ENCODE results near the gene PTH1R.

DNA sequence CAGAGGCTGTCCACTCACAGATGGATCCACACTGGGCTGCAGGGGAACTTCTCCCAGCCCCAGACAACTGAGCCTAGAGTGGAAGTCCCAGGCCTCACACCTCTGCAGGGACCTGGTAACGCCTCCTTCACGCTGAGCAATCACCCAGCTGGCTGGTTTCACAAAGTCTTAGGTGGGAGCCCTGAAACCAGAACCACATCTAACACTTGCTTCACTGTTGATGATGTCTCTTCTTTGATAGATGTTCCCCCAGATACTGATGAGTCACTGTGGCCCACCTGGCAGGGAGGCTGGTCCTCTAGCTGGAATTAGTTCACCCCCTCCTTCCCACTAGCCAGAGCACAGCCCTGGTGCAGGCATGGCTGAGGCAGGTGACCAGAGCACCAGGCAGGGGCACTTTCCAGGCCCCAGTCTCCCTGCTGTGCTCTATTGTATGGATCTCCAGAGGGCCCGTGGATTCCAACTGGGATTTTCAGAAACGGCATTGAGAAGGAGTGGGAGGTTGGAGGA lies 47.8 kb upstream of the PTH1R start:
- TF ChIP-seq, protein P1, sequence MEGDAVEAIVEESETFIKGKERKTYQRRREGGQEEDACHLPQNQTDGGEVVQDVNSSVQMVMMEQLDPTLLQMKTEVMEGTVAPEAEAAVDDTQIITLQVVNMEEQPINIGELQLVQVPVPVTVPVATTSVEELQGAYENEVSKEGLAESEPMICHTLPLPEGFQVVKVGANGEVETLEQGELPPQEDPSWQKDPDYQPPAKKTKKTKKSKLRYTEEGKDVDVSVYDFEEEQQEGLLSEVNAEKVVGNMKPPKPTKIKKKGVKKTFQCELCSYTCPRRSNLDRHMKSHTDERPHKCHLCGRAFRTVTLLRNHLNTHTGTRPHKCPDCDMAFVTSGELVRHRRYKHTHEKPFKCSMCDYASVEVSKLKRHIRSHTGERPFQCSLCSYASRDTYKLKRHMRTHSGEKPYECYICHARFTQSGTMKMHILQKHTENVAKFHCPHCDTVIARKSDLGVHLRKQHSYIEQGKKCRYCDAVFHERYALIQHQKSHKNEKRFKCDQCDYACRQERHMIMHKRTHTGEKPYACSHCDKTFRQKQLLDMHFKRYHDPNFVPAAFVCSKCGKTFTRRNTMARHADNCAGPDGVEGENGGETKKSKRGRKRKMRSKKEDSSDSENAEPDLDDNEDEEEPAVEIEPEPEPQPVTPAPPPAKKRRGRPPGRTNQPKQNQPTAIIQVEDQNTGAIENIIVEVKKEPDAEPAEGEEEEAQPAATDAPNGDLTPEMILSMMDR (IDR thresholded peaks at IDR 0.05; ENCODE audit: low read depth, low read length): no peak
- TF ChIP-seq POLR2A (IDR thresholded peaks at IDR 0.05; ENCODE audit: extremely low read depth, insufficient read length): no peak
- TF ChIP-seq, protein P2, sequence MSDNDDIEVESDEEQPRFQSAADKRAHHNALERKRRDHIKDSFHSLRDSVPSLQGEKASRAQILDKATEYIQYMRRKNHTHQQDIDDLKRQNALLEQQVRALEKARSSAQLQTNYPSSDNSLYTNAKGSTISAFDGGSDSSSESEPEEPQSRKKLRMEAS (IDR thresholded peaks at IDR 0.05; ENCODE audit: low read depth, low read length): no peak

Measured in NB4 (cell line).